ENCODE measurements around the gene PTPN23. TPM values are rescaled to one million over a fixed set of nuclear protein-coding genes. Genes with fewer than 3 reads are reported as not detected.
"Not testable (repeated sequence)": the region's sequence is repeated elsewhere in the genome, so short reads cannot be mapped to it uniquely, and the experiment has no call there.

The PTPN23 gene
- total RNA-seq, 1 donor from 2014 or later, result 18.8 TPM

DNA sequence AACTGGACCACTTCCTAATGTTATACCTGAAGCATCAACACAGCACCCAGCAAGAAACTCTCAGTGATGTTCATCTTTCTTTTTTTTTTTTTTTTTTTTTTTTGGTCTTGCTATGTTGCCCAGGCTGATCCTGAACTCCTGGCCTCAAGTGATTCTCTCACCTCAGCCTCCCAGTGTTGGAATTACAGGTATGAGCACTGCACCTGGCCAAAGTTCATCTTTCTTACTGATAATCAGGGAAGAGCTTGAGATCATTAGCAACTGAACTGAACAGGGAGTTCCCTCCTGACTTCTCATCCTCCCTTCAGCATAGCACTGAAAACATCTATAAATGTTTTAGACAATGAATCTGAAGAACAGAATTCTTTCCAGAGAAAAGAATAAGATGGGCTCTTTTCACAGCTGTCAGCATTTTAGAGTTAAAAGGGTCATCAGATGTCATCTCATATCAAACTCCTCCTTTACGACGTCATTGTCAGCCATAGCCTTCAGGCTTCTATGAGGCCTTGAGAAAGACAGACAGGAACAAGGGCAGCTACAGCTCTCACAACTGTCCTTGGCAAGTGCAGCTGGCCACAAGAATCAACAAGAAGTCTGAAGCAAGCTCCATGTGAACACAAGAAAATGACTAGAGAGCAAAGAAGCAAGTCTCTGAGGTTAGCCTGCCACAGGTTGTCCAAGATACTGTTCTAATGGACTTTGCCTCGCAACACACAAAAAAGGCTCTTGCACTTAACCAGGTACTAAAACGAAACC, 61.2 kb downstream of the PTPN23 start:
- no peak for DNase-seq (ENCODE audit: low spot score)

DNA sequence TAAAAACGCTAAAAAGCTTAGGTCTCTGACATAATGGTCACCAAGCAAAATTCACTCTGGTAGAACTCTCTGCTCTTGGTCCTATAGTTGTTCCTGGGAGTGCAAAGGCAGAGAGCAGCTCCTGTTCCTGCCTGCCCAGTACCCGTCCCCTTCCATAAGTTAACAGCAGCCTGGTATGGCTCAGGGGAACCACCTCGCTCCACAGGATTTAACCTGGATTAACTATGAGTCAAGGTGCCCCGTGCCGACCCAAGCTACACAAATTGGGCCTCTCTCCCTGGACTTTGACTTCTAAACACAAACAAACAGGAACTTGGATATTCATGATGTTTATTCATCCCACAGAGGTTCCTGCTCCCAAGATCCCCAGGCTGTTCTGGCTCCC, 62.8 kb downstream of the PTPN23 start:
- DNase-seq (ENCODE audit: low spot score), result no peak

DNA sequence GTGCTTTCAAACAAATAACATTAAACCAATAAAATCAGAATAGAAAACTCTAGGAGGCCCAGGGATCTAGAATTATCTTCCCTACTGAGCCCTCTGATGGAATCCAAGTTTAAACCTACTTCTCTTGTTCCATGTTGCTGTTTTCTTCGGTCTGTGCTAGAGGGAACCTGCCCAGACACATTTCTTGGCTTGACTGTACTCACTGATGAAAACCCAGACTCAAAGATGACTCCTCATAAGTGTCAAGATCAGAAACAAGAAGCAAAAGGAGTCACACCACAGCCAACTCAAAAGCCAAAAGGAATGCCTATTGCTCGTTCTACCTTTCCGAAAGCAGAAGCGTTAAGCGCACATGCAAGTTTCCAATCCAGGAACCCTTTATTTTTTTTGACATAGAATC, 63.3 kb downstream of the PTPN23 start:
- DNase-seq (ENCODE audit: low spot score), result peak; percentile 47

DNA sequence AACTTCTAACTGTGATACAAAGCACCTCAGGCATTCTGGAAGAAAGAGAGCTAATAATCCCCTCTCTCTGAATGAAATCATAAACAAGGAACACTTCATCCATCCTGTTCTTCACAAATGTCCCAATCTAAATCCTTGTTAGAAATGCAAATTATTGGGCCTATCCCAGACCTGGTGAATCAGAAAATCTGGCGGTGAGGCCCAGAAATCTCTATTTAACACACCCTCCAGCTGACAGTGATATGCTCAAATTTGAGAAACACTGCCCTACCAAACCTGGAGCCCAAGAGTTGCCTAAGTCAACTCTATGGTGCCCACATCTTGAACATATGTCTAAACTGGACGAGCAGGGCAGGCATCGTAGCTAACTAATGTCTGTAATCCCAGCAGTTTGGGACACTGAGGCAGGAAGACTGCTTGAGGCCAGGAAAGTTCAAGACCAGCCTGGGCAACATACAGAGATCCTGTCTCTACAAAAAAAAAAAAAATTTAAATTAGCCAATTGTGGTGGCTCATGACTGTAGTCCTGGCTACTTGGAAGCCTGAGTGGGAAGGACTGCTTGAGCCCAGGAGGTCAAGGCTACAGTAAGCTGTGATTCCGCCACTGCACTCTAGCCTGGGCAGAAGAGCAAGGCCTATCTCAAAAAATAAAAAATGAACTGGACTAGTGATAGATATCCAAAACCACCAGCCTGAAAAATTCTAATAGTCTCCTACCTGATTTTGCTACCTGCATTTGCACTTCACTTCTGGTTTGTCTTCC, 71.8 kb downstream of the PTPN23 start:
- DNase-seq (ENCODE audit: low spot score), result no peak

DNA sequence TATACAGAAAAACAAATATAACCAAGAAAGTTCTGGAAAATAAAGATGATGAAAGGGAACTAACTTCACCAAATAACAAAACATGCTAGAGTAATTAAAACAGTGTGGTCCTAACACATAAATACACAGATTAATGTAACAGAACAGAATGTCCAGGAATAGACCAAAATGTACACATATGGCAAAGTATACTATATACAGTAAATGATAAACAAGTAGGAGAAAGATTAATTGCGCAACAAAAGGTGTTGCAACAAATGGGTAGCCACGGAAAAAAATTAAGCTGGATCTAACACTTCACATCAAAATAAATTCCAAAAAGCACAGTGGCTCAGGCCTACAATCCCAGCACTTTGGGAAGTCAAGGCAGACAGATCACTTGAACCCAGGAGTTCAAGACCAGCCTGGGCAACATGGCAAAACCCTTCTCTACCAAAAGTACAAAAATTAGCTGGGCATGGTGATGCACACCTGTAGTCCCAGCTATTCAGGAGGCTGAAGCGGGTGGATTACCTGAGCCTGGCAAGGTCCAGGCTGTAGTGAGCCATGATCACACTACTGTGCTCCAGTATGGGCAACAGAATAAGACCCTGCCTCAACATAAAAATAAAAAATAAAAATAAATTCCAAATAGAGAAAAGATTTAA, 75.1 kb downstream of the PTPN23 start:
- DNase-seq (ENCODE audit: low spot score), result no peak

DNA sequence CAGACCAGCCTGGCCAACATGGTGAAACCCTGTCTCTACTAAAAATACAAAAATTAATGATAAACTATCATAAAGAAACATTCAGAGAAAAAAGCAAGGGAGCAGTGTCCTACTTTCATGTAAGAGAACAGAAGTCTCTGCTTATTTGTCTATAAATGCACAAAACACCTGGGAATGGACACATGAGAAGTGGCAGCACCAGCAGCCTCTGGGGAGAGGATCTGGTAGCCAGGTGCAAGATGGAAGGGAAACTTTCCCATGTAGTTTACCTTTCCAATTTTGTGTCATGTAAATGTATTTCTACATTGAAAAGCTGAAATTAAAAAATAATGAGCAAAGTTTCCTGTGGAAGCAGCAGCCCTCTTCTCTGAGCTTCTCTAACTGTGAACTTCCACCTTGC, 76.2 kb downstream of the PTPN23 start:
- DNase-seq (ENCODE audit: low spot score), result no peak

DNA sequence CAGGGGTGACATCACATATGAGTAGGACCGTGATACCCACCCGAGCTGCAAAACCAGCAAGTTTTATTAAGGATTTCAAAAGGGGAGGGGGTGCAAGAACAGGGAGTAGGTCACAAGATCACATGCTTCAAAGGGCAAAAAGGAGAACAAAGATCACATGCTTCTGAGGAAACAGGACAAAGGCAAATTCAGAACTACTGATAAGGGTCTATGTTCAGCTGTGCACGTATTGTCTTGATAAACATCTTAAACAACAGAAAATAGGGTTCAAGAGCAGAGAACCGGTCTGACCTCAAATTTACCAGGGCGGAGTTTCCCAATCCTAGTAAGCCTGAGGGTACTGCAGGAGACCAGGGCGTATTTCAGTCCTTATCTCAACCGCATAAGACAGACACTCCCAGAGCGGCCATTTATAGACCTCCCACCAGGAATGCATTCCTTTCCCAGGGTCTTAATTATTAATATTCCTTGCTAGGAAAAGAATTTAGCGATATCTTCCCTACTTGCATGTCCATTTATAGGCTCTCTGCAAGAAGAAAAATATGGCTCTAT, 78.8 kb downstream of the PTPN23 start:
- not testable (repeated sequence) for DNase-seq (ENCODE audit: low spot score)

Other genes starting within 250 kb of the PTPN23 start
- gene SETD2, start 216.9 kb upstream of the PTPN23 start, total RNA-seq (ENCODE audit: insufficient read depth, low replicate concordance), result 30.1 TPM
- not detected for gene KIF9, start 98.2 kb upstream of the PTPN23 start, total RNA-seq (ENCODE audit: insufficient read depth, low replicate concordance)
- gene KLHL18, start 98.1 kb upstream of the PTPN23 start, total RNA-seq (ENCODE audit: insufficient read depth, low replicate concordance), result 11.8 TPM
- 44.8 TPM for gene SCAP, start 94.9 kb downstream of the PTPN23 start, total RNA-seq (ENCODE audit: insufficient read depth, low replicate concordance)
- 11.3 TPM for gene ELP6, start 132.7 kb downstream of the PTPN23 start, total RNA-seq (ENCODE audit: insufficient read depth, low replicate concordance)
- gene CSPG5, start 197.8 kb downstream of the PTPN23 start, total RNA-seq (ENCODE audit: insufficient read depth, low replicate concordance), result 18.1 TPM